Stimulated activated CD8-positive, alpha-beta memory T cell treated with anti-CD3 and anti-CD28 coated beads, Interleukin-7, amount 100 ng/mL, for 1 hour (primary cell): ENCODE data around the gene ABCG8.

ENCODE experiments used
- DNase-seq, 2 donors: peaks; one replicate each; pipeline ENCODE4 v3.0.0-alpha.2; 2020; ENCODE audit warnings: low read depth in 2 of 2

Gene ABCG8

DNA sequence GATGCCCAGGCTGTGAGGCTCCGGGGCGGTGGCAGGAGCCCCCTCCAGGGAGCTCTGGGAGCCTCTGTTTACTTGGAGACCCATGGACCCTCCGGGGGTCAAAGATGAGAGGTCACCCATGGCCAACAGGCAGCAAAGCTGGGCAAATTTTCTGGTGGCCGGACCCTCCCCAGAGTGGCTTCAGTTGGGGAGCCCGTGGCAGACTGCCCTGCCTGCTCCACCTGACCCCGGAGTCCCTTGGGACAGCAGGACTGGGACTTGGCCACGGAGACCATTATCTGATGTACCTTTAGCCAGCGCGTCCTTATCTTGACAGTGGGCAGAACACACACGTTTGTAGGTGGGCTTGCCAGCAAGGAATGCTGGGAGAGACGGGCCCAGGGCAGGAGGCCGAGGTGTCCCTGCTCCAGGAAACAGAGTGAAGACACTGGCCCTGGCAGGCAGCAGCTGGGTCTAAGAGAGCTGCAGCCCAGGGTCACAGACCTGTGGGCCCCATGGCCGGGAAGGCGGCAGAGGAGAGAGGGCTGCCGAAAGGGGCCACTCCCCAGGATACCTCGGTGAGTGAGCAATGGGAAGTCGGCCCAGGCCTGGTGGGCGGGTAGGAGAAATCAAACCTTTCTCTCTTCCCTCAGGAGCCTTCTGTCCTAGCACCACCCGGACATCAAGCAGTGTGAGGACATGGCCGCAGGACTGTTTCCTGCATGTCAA is at the start of gene ABCG8, which contains the start of gene ABCG5:
Gene ABCG8 (plus strand): TSS at position 412 of the 708 bp plus-strand sequence. CDS start 83 bp downstream, at position 495.
Gene ABCG5 (minus strand): TSS at position 280 of the 708 bp plus-strand sequence. CDS start 160 bp downstream, at position 120.
- DNase-seq: no peak

- DNase-seq: no peak
Observed at GRCh38 chr2:43790147-43790546, 48.6 kb upstream of the ABCG8 start.

DNA sequence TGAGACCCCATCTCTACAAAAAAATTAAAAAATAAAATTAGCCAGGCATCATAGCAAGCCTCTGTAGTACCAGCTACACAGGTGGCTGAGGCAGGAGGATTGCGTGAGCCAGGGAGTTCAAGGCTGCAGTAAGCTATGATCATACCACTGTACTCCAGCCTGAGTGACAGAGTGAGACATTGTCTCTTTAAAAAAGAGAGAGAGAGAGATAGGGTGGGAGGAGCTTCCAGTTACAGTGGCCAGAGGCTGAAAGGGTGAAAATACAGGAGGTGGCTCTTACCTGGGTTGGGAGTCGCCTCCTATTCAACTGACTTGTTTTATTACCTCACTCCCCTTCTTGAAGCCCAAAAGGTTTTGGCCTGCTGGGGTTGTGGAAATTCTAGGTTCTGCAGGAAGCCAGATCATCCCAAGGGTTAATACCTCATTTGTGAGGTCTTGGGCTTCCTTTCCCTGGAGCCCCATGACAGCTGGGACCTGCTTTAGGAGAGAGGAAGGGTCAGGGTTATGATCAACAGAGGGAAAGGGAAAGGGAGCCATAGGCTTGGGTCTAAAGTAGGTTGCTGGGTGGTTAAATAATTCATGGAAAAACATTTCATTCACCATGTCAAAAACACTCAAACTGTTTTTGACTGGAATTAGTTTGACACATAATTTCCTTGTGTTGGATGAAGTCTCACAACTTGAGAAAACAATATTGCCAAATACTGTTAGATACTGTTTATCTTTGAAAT is 47.6 kb upstream of the ABCG8 start:
- no peak for DNase-seq

- DNase-seq: no peak
Observed at GRCh38 chr2:43792653-43793052, 46.1 kb upstream of the ABCG8 start.

DNA sequence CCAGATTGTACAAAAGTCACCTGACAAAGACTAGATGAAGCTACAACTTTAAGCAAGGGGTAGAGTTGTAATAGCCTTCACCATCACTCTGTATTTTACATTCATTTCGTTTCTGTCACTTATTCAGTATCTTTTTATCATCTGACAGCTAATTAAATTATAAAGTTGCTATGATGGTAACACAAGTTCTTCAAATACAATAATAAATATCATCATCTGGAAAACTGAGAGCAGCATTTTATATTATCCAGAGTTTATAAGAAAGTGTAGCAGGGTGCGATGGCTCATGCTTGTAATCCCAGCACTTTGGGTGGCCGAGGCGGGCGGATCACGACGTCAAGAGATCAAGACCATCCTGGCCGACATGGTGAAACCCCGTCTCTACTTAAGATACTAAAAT is 43.8 kb upstream of the ABCG8 start:
- DNase-seq: no peak

DNA sequence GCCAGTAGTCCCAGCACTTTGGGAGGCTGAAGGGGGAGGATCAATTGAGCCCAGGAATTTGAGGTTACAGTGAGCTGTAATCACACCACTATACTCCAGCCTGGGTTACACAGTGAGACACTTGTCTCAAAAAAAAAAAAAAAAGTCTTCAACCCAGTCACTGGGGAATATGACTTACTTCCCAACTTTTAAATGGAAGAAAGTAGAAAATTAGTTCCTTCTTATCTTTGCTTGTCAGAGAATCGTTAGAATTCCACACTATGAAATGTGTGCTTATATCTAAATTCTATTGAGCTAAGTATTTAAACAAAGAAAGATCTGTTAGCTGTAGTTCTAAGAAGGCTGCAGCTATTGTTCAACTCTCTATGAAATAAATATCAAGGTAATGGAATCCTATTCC is 42.6 kb upstream of the ABCG8 start:
- DNase-seq: no peak

DNA sequence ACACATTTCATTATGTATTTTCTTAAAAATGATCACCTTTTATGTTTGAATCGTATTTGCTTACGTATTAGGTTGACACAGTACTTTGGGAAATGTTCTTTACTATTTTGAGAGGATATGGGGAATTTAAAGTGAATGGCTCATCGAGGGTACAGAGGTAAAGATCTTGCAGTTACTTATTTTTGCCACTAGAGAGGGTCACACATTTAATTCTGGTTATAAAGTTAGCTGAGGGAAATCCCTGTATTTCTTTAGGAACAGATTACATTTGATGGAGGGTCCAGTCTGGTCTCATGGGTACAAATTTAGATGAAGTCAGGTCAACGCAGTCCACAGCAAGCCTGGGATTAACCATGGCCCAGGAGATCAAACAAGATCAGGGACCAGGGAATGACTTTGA is 40.5 kb upstream of the ABCG8 start:
- DNase-seq: no peak

- DNase-seq: no peak
Observed at GRCh38 chr2:43800894-43801293, 37.9 kb upstream of the ABCG8 start.

DNA sequence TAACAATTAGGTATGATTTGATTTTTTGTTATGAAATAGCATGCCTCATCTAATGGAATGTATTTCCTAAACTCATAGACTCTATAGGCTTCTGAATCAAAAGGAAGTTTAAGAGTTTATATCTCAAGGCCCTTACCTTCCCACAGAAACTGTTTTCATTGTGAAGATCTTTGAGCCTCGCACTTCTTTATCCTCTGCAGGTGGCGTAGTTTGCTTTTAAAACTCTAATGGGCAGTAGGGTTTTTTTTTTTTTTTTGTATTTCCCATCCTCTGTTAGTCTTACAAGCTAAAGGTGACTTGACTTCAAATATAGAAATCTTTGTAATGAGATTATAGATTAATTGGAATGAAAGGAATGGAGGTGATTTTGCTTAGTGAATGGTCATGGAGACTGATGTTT is 36.6 kb upstream of the ABCG8 start:
- DNase-seq: no peak

GRCh38 chr2:43803113-43803512 is 35.7 kb upstream of the ABCG8 start:
- DNase-seq: no peak

GRCh38 chr2:43806719-43807031 is 32.1 kb upstream of the ABCG8 start:
- DNase-seq: no peak

DNA sequence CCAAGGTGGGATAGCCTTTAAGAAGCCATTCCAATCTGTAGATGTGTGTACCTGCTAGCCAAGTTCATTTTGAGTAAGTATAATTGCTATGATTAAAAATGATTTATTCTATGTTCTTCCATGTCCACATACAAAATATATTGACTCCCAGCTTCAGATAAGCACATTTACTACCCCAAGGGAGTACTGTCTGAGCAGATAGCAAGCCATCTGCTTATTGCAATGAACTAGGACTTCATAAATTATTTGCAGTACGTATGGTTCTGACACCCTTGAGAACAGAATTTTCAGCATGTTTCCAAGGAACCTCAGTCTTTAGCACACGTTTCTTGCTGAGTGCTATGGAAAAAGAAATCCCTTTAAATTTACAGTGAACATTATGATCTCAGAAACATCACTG is 28.3 kb upstream of the ABCG8 start:
- no peak for DNase-seq

DNA sequence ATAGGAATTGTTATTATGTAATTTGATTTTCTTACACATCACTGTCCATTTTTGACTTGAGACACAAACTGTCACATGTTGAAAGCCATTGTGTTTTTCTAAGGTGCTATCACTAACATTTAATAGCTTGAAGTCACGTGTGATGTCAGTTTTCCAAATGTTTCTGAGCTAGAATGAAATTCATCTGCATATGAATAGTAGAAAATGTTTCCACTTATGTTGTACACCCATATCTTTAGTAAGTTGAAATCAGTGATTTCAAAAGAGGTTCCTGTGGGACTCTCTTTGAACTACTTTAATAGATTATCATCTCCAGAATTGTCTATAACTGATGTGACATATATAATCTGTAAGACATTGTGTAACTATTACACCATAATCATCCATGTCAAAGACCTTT is 27.9 kb upstream of the ABCG8 start:
- no peak for DNase-seq

GRCh38 chr2:43812006-43812405 is 26.8 kb upstream of the ABCG8 start:
- no peak for DNase-seq

DNA sequence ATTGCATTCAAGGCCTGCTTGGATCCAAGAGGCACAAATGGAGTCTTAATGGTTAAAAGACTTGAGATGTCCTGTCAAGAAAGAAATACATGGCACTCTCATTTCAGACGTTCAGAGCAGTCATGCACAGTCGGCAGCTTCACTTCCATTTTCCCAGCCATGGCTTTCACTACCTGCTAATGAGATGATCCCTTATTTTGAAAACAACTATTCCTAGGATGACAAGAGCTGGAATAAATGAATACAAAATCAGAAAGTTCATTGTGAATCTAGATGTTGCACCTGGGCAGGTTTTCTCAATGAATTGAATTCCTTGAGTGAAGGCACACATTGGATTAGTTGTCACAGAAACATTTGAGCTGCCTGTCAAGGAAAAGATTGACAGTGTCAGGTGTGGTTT is 25.8 kb upstream of the ABCG8 start:
- DNase-seq: no peak

DNA sequence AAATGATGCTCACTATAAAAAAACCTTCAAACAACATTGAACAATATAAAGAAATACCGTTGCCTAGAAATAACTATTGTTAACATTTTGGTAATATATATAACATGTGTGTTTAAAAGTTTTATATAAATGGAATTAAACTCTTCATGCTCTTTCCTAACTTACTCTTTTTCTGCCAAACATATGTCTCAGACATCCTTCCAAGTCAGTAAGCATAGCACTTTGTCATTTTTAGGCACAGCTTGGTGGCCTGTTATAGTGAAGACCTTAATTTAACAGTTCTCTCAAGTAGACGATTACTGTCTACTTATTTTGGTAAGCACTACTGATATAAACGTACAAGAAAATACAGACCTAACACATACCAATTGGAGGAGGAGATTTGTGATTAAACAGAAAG is 24.1 kb upstream of the ABCG8 start:
- no peak for DNase-seq

- DNase-seq: no peak
Observed at GRCh38 chr2:43818761-43819160, 20.0 kb upstream of the ABCG8 start.

DNA sequence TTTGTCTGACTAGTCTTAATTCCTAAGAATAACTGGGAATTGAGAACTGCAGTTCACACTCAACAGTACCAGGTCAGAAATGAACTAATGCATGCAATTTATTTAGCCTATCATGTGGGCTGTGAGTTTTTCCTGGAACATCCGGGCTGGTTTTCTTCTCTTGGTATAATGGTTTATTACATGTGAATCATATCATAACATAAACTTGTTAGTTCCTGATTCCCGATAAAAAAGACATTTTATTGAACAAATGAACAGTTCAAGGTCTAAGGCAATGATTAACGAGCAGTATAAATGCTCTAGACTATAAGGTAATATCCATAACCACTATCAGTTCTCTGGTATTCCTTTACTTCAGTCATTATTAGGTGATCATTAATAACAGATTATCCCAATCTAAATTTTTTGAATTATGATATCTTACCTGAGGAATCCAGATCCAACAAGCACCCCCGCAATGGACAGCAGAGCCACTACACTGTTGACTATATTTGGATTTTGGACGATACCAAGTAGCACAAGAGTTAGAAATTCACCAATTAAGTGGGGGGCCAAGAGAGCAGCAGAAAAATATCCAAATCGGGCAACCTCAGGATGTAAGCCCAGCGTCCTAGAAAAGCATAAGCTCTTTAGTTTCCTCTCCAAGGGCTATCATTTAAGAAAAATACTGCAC is 19.1 kb upstream of the ABCG8 start:
- no peak for DNase-seq

DNA sequence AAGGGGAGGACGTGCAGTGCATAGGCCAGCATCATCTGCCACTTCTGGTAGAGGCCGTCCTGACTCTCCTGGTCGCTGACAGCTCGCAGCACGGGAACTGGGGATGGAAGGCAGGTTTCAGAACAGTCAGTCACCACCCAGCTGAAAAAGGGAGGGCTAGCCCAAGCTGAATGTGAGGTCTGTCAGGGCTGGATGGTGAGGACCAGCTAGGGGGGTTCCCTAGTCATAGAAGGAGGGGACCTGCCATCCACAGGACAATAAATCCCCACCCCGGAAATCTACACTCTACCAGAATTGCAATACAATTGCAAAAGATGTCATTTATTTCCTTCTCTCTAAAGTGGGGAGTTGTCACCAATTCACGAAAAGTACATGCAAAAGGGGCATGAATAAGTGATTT is 15.9 kb upstream of the ABCG8 start:
- no peak for DNase-seq

DNA sequence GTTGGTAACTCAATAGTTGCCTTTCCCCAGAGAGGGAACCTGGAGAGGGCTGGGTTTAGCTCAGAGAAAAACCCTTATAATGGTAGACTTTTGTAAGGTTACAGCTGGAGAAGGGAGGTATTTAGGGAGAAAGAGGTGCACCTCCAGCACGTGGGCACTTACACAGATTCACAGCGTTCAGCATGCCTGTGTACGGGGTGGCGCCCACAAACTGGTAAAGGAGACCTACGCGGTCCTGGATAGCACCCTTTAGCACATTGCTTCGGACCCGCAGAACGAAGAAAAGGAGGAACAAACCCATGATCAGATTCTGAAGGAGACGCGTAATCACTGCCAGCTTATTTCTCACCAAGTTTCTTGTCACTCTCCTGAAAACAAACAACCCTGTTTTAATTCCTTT is 15.0 kb upstream of the ABCG8 start:
- no peak for DNase-seq

DNA sequence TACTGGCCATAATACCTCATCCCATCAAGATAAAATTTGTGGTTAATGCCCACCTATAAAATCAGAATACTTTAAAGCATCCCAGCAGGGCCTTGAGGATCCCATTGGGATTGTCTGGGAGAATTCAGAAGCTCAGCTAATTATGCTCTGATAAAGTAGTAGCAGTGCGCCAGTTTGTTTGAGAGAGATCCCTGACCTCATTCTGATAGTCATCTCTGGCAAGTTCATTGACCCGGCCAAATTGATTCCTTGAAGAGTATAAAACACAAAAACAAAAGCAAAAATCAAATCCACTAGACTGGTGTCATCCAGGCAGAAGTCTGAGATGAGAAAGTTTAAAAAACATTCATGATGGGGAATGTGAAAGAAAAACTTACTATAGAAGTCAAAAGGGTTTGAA is 14.3 kb upstream of the ABCG8 start:
- no peak for DNase-seq

GRCh38 chr2:43824951-43825493 is 13.7 kb upstream of the ABCG8 start:
- DNase-seq: no peak

DNA sequence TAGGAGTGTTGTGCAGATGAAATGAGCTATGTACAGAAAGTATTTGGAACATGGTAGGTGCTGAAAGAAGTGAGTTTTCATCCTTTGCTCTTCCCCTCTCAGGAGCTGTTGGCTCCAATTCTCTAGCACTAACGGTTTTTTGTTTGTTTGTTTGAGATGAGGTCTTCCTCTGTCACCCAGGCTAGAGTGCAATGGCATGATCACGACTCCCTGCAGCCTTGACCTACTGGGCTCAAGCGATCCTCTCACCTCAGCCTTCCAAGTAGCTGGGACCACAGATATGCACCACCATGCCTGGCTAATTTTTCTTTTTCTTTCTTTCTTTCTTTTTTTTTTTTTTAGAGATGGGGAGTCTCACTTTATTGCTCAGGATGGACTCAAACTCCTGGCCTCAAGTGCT is 12.9 kb upstream of the ABCG8 start:
- DNase-seq: no peak
